ENCODE results near the gene CPB2. TPM values are rescaled to one million over a fixed set of nuclear protein-coding genes. Genes with fewer than 3 reads are reported as not detected.

Gene CPB2
- total and polyA plus RNA-seq, 9 donors: 0.38 TPM; not detected in 8

- Histone ChIP-seq H3K4me1 (ENCODE audit: insufficient read depth) (no peaks in the 10 kb centered on the region), H3K4me3 (no peak overlapping the region), H3K27me3 (no peaks in the 10 kb centered on the region), H3K27ac (no peak overlapping the region), H3K36me3 (no peaks in the 10 kb centered on the region), H3K9me3 (no peaks in the 10 kb centered on the region)
- TF ChIP-seq CTCF (IDR thresholded peaks at IDR 0.05) (no peak), POLR2A (IDR thresholded peaks at IDR 0.05) (no peak), EP300 (IDR thresholded peaks at IDR 0.05) (no peak)
- DNase-seq: no peak
- intact Hi-C loops (cut with DNase I): no loop called here
- 92 to 94% (median 92%) methylated on average over 5 of the region's 5 CpGs for WGBS, 3 donors
These were observed 33.1 kb downstream of the CPB2 start for GRCh38 chr13:46071590-46072249.

GRCh38 chr13:46063292-46063691 is 41.5 kb downstream of the CPB2 start:
- Histone ChIP-seq H3K9me3 (no peaks in the 10 kb centered on the region), H3K4me1 (ENCODE audit: insufficient read depth) (no peaks in the 10 kb centered on the region), H3K27ac (no peak overlapping the region), H3K4me3 (no peak overlapping the region), H3K36me3 (no peaks in the 10 kb centered on the region), H3K27me3 (no peaks in the 10 kb centered on the region)
- 91 to 98% (median 94%) methylated on average over 2 of the region's 2 CpGs for WGBS, 3 donors
- intact Hi-C loops (cut with DNase I): no loop called here
- TF ChIP-seq EP300 (IDR thresholded peaks at IDR 0.05) (no peak), CTCF (IDR thresholded peaks at IDR 0.05) (no peak), POLR2A (IDR thresholded peaks at IDR 0.05) (no peak)
- no peak for DNase-seq

GRCh38 chr13:46062185-46062584 is 42.6 kb downstream of the CPB2 start:
- H3K27ac ChIP-seq: no peak overlapping the region
- no peak for TF ChIP-seq EP300 (IDR thresholded peaks at IDR 0.05)
- TF ChIP-seq CTCF (IDR thresholded peaks at IDR 0.05): no peak
- TF ChIP-seq POLR2A (IDR thresholded peaks at IDR 0.05): no peak
- no peaks in the 10 kb centered on the region for H3K9me3 ChIP-seq
- H3K36me3 ChIP-seq: no peaks in the 10 kb centered on the region
- intact Hi-C loops (cut with DNase I): no loop called here
- no peak for DNase-seq
- WGBS, 3 donors: 64 to 78% (median 69%) methylated on average over 5 of the region's 5 CpGs
- H3K4me1 ChIP-seq (ENCODE audit: insufficient read depth): no peaks in the 10 kb centered on the region
- no peaks in the 10 kb centered on the region for H3K27me3 ChIP-seq
- H3K4me3 ChIP-seq: no peak overlapping the region

- Histone ChIP-seq H3K36me3 (no peaks in the 10 kb centered on the region), H3K27ac (no peak overlapping the region), H3K4me1 (ENCODE audit: insufficient read depth) (no peaks in the 10 kb centered on the region), H3K9me3 (no peaks in the 10 kb centered on the region), H3K27me3 (no peaks in the 10 kb centered on the region), H3K4me3 (no peak overlapping the region)
- TF ChIP-seq EP300 (IDR thresholded peaks at IDR 0.05): no peak
- no peak for TF ChIP-seq CTCF (IDR thresholded peaks at IDR 0.05)
- no peak for TF ChIP-seq POLR2A (IDR thresholded peaks at IDR 0.05)
- intact Hi-C loops (cut with DNase I): no loop called here
- DNase-seq: no peak
These were observed 45.4 kb downstream of the CPB2 start for GRCh38 chr13:46059405-46059804.
